SK-N-SH (cell line): Measurements from ENCODE around the gene S100A8. TPM values are rescaled to one million over a fixed set of nuclear protein-coding genes. Genes with fewer than 3 reads are reported as not detected.

Experiments used
- CTCF ChIA-PET: fragments of 300-600, 350-600 bp; formaldehyde crosslinking; extraction: SDS; loops from one replicate; lab custom pipeline; 2021; lab: Yijun Ruan, JAX
- POLR2A ChIA-PET: fragments of 350-600 bp; sonication (Branson Sonifier 250); formaldehyde crosslinking; extraction: SDS; loops from one replicate; lab custom pipeline; 2020; ENCODE audit warnings: antibody characterized with exemption, inconsistent platforms; lab: Yijun Ruan, JAX
- DNase-seq: peaks from one replicate; pipeline ENCODE4 v3.0.0; 2012
- H2AFZ ChIP-seq: fragments of 200-600 bp; sonication (generic); 2 replicates; pipeline ENCODE4 v1.8.1; 2016; ENCODE audit warnings: antibody characterized with exemption, mild to moderate bottlenecking, low read depth
- H3F3A ChIP-seq: fragments of 200-600 bp; sonication (generic); replicated peaks from 2 replicates; pipeline ENCODE3; 2016; ENCODE audit warnings: antibody characterized with exemption, mild to moderate bottlenecking; ENCODE audit not compliant: insufficient read depth
- H3K27ac ChIP-seq, 2 experiments: fragments of 200-500 bp in 1 of 2; fragments of 200-600 bp in 1 of 2; sonication (Bioruptor generic) in 1 of 2; sonication (generic), shearing (Covaris generic) in 1 of 2; 2 replicates each; pipeline versions ENCODE4 v1.5.1 to v1.6.1; 2014 to 2016; ENCODE audit warnings: low read depth in 2 of 2, inconsistent platforms in 1 of 2, low read length in 1 of 2, mild to moderate bottlenecking in 1 of 2, mixed read lengths in 1 of 2
- H3K27me3 ChIP-seq: fragments of 200-600 bp; sonication (generic), shearing (Covaris generic); 2 replicates; pipeline ENCODE4 v1.6.1; 2016; ENCODE audit warnings: mixed run types; ENCODE audit not compliant: insufficient read depth
- H3K36me3 ChIP-seq, 2 experiments: fragments of 200-500 bp in 1 of 2; fragments of 200-600 bp in 1 of 2; sonication (Bioruptor generic) in 1 of 2; sonication (generic) in 1 of 2; replicated peaks in 1 of 2; 2 replicates each; pipeline versions ENCODE3 to v1.5.1; 2014 to 2016; ENCODE audit warnings: low read length in 1 of 2, mild to moderate bottlenecking in 1 of 2; ENCODE audit not compliant: insufficient read depth in 2 of 2, control insufficient read depth in 1 of 2
- H3K4me1 ChIP-seq, 2 experiments: fragments of 200-500 bp in 1 of 2; fragments of 200-600 bp in 1 of 2; sonication (Bioruptor generic) in 1 of 2; sonication (generic), shearing (Covaris generic) in 1 of 2; 2 replicates each; pipeline versions ENCODE4 v1.5.1 to v1.6.1; 2014 to 2016; ENCODE audit warnings: low read depth in 1 of 2, low read length in 1 of 2, mixed run types in 1 of 2; ENCODE audit not compliant: insufficient read depth in 2 of 2, control insufficient read depth in 1 of 2
- H3K4me2 ChIP-seq: fragments of 200-600 bp; sonication (generic), shearing (Covaris generic); 2 replicates; pipeline ENCODE4 v1.6.1; 2017; ENCODE audit warnings: mixed run types
- H3K4me3 ChIP-seq, 2 experiments: fragments of 200-500 bp in 1 of 2; fragments of 200-600 bp in 1 of 2; sonication (Bioruptor generic) in 1 of 2; sonication (generic), shearing (Covaris generic) in 1 of 2; 2 replicates each; pipeline versions ENCODE4 v1.5.1 to v1.8.1; 2014 to 2016; ENCODE audit warnings: low read depth in 2 of 2, inconsistent platforms in 1 of 2, low read length in 1 of 2, mild to moderate bottlenecking in 1 of 2, mixed read lengths in 1 of 2, moderate library complexity in 1 of 2
- H3K79me2 ChIP-seq: fragments of 200-600 bp; sonication (generic); 2 replicates; pipeline ENCODE4 v1.8.1; 2017; ENCODE audit warnings: mild to moderate bottlenecking; ENCODE audit not compliant: insufficient read depth
- H3K9ac ChIP-seq: fragments of 200-600 bp; sonication (generic); 2 replicates; pipeline ENCODE4 v1.6.1; 2017; ENCODE audit warnings: mixed run types
- H3K9me2 ChIP-seq: fragments of 200-600 bp; sonication (generic); 2 replicates; pipeline ENCODE4 v1.6.1; 2017; ENCODE audit warnings: mixed run types
- H3K9me3 ChIP-seq: fragments of 200-600 bp; sonication (generic); 2 replicates; pipeline ENCODE4 v1.6.1; 2017; ENCODE audit warnings: mixed run types, mild to moderate bottlenecking, moderate library complexity
- H4K20me1 ChIP-seq: fragments of 200-600 bp; sonication (generic); 2 replicates; pipeline ENCODE4 v1.6.1; 2017; ENCODE audit warnings: mild to moderate bottlenecking, mixed run types; ENCODE audit not compliant: insufficient read depth
- CHD2 ChIP-seq: fragments of 150-350 bp; IDR thresholded peaks from 2 replicates; pipeline ENCODE4 v1.6.1; 2018; ENCODE audit warnings: low read length; ENCODE audit not compliant: partially characterized antibody
- EP300 ChIP-seq, 2 experiments: IDR thresholded peaks; 2 replicates each; pipeline versions ENCODE4 v1.4.0 to v1.6.1; 2012; ENCODE audit warnings: borderline replicate concordance in 1 of 2, low read depth in 1 of 2, low read length in 1 of 2
- FOSL2 ChIP-seq: IDR thresholded peaks from 2 replicates; pipeline ENCODE4 v1.4.0; 2012; ENCODE audit warnings: low read depth, mild to moderate bottlenecking, moderate library complexity, borderline replicate concordance
- FOXJ3 ChIP-seq: sonication (generic); formaldehyde crosslinking; IDR thresholded peaks from 2 replicates; pipeline ENCODE4 v1.5.1; 2020; ENCODE audit warnings: mild to moderate bottlenecking, missing genetic modification reagents
- GABPA ChIP-seq: IDR thresholded peaks from 2 replicates; pipeline ENCODE4 v1.4.0; 2012; ENCODE audit warnings: low read depth, mild to moderate bottlenecking
- GATA2 ChIP-seq: sonication (generic); formaldehyde crosslinking; IDR thresholded peaks from 2 replicates; pipeline ENCODE4 v1.5.0; 2020; ENCODE audit warnings: mild to moderate bottlenecking, missing genetic modification reagents
- JUND ChIP-seq: IDR thresholded peaks from 2 replicates; pipeline ENCODE4 v1.4.0; 2012
- MAX ChIP-seq: IDR thresholded peaks from 2 replicates; pipeline ENCODE4 v1.4.0; 2012; ENCODE audit warnings: low read depth
- MEF2A ChIP-seq: IDR thresholded peaks from 2 replicates; pipeline ENCODE4 v1.4.0; 2012; ENCODE audit warnings: low read depth, borderline replicate concordance
- NFIC ChIP-seq: IDR thresholded peaks from 2 replicates; pipeline ENCODE4 v1.4.0; 2012; ENCODE audit warnings: borderline replicate concordance
- POLR2AphosphoS5 ChIP-seq: IDR thresholded peaks from 2 replicates; pipeline ENCODE4 v1.6.1; 2012; ENCODE audit warnings: low read depth, low read length
- RCOR1 ChIP-seq: fragments of 150-350 bp; IDR thresholded peaks from 2 replicates; pipeline ENCODE4 v1.6.1; 2017; ENCODE audit warnings: antibody characterized with exemption, low read length
- RXRA ChIP-seq: IDR thresholded peaks from 2 replicates; pipeline ENCODE4 v1.4.0; 2012; ENCODE audit warnings: low read depth, mild to moderate bottlenecking, borderline replicate concordance
- SMC3 ChIP-seq: IDR thresholded peaks from 2 replicates; pipeline ENCODE4 v1.6.1; 2012; ENCODE audit warnings: low read depth, low read length, improper control_type of control experiment
- TAF1 ChIP-seq: IDR thresholded peaks from 2 replicates; pipeline ENCODE4 v1.6.1; 2012; ENCODE audit warnings: low read depth, mild to moderate bottlenecking, low read length, moderate library complexity, borderline replicate concordance
- TCF12 ChIP-seq: IDR thresholded peaks from 2 replicates; pipeline ENCODE4 v1.4.0; 2012
- TEAD4 ChIP-seq: IDR thresholded peaks from 2 replicates; pipeline ENCODE4 v1.4.0; 2012; ENCODE audit warnings: mild to moderate bottlenecking, borderline replicate concordance; ENCODE audit not compliant: insufficient read depth
- ZBTB33 ChIP-seq: IDR thresholded peaks from 2 replicates; pipeline ENCODE4 v1.4.0; 2012; ENCODE audit warnings: low read depth, borderline replicate concordance
- WGBS: methylation state at CpG from one replicate; pipeline ENCODE4 v1.1.6; 2017; ENCODE audit warnings: low lambda C conversion rate; 5-methylcytosine and 5-hydroxymethylcytosine counted together
- polyA plus RNA-seq, 3 experiments: library from polyadenylated mRNA; depleted of rRNA; stranded (reverse); fragments of >200 nt; gene quantifications; 2 replicates each; pipeline ENCODE4 v1.2.3, GENCODE V29; 2012
- TF ChIP-seq, protein P1 (sequence below): IDR thresholded peaks from 2 replicates; pipeline ENCODE4; 2012
- TF ChIP-seq, protein P2 (sequence below): IDR thresholded peaks from 2 replicates; pipeline ENCODE4 v1.6.1; 2012; ENCODE audit warnings: mild to moderate bottlenecking, low read depth, low read length, moderate library complexity

S100A8 gene
- polyA plus RNA-seq, 1 of the 3 experiments (the other 2 are of a cell fraction): not detected

DNA sequence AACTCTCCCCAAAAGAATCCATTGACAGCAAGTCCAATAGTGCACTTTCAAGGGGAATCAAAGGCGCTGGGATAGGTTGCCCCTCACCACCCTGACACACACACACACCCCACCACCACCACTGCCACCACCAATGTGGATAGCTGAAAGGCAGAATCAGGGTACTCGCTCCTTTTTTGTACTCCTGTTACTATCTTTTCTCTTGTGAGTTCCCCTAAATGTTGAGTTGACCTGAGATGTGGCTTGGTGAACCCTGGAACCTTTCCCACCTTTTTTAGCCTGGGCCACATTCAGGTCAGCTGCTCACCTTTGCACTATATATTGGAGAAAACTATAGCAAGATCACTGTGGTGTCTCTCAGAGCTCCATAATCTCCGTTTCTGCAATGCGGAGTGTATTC lies 3.9 kb downstream of the S100A8 start:
- WGBS: 14% methylated on average over 4 of the region's 4 CpGs
- ChIA-PET CTCF (interaction anchor here (0.9 kb wide), 1 partner anchor 107 kb away, joined by 3 read pairs; no protein-coding TSS in a partner anchor), POLR2A (no interaction called here)
- H3F3A ChIP-seq: no peaks in the 10 kb centered on the region
- no peak overlapping the region for H3K27ac ChIP-seq
- H4K20me1 ChIP-seq: no peaks in the 10 kb centered on the region
- TF ChIP-seq TEAD4 (no peak), RCOR1 (no peak), TCF12 (no peak), CHD2 (no peak), NFIC (no peak), EP300 (IDR thresholded peaks at IDR 0.05; ENCODE audit: borderline replicate concordance in 1 of 2, low read depth in 1 of 2, low read length in 1 of 2) (no peak), JUND (no peak), FOSL2 (no peak), GATA2 (no peak), MEF2A (no peak), POLR2AphosphoS5 (no peak), FOXJ3 (CRISPR knock-in tag) (no peak), RXRA (no peak), ZBTB33 (no peak), SMC3 (no peak), TAF1 (no peak)
- TF ChIP-seq, protein P1, sequence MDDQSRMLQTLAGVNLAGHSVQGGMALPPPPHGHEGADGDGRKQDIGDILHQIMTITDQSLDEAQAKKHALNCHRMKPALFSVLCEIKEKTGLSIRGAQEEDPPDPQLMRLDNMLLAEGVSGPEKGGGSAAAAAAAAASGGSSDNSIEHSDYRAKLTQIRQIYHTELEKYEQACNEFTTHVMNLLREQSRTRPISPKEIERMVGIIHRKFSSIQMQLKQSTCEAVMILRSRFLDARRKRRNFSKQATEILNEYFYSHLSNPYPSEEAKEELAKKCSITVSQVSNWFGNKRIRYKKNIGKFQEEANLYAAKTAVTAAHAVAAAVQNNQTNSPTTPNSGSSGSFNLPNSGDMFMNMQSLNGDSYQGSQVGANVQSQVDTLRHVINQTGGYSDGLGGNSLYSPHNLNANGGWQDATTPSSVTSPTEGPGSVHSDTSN: no peak
- DNase-seq: no peak
- no peaks in the 10 kb centered on the region for H3K79me2 ChIP-seq
- H3K27me3 ChIP-seq: peaks cover 12% of the 10 kb centered on the region
- H2AFZ ChIP-seq: no peak overlapping the region
- H3K4me2 ChIP-seq: no peak overlapping the region
- H3K36me3 ChIP-seq: no peaks in the 10 kb centered on the region
- H3K4me1 ChIP-seq: no peaks in the 10 kb centered on the region
- no peak overlapping the region for H3K4me3 ChIP-seq
- H3K9me2 ChIP-seq: no peaks in the 10 kb centered on the region
- no peaks in the 10 kb centered on the region for H3K9me3 ChIP-seq
- H3K9ac ChIP-seq: no peak overlapping the region

DNA sequence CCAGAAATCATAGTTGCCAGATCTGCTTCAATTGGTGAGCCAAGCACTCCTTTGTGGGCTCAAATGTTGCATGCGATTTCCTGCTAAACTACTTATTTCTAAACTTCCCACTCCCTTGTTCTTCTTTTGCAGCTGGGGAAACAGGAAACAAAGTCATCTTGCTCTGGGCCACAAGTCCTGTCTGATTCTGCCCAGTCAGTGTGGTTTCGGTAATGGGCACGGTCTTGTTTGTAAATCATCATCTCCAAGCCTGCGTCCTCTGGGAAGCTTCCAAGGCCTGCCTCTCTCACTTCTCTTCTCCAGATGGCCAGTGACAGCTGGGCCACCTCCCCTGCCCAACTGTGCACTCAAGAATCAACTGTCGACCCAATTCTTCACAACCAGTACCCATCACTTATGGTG lies 4.4 kb downstream of the S100A8 start:
- ChIA-PET CTCF (no interaction called here), POLR2A (no interaction called here)
- H3K9me2 ChIP-seq: no peaks in the 10 kb centered on the region
- no peaks in the 10 kb centered on the region for H3K9me3 ChIP-seq
- H3K36me3 ChIP-seq: no peaks in the 10 kb centered on the region
- H3K27me3 ChIP-seq: peaks cover 7% of the 10 kb centered on the region; the same call in 1 of the 2 replicates
- no peak overlapping the region for H3K4me3 ChIP-seq
- H3K79me2 ChIP-seq: no peaks in the 10 kb centered on the region
- no peak for DNase-seq
- no peak overlapping the region for H3K4me2 ChIP-seq
- no peak overlapping the region for H3K9ac ChIP-seq
- 23% methylated on average over 5 of the region's 5 CpGs for WGBS
- no peaks in the 10 kb centered on the region for H3F3A ChIP-seq
- H4K20me1 ChIP-seq: no peaks in the 10 kb centered on the region
- no peak overlapping the region for H3K27ac ChIP-seq
- TF ChIP-seq GABPA: no peak
- no peak for TF ChIP-seq TCF12
- TF ChIP-seq MEF2A: no peak
- TF ChIP-seq MAX: no peak
- TF ChIP-seq, protein P2, sequence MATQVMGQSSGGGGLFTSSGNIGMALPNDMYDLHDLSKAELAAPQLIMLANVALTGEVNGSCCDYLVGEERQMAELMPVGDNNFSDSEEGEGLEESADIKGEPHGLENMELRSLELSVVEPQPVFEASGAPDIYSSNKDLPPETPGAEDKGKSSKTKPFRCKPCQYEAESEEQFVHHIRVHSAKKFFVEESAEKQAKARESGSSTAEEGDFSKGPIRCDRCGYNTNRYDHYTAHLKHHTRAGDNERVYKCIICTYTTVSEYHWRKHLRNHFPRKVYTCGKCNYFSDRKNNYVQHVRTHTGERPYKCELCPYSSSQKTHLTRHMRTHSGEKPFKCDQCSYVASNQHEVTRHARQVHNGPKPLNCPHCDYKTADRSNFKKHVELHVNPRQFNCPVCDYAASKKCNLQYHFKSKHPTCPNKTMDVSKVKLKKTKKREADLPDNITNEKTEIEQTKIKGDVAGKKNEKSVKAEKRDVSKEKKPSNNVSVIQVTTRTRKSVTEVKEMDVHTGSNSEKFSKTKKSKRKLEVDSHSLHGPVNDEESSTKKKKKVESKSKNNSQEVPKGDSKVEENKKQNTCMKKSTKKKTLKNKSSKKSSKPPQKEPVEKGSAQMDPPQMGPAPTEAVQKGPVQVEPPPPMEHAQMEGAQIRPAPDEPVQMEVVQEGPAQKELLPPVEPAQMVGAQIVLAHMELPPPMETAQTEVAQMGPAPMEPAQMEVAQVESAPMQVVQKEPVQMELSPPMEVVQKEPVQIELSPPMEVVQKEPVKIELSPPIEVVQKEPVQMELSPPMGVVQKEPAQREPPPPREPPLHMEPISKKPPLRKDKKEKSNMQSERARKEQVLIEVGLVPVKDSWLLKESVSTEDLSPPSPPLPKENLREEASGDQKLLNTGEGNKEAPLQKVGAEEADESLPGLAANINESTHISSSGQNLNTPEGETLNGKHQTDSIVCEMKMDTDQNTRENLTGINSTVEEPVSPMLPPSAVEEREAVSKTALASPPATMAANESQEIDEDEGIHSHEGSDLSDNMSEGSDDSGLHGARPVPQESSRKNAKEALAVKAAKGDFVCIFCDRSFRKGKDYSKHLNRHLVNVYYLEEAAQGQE: no peak
- no peak for TF ChIP-seq NFIC
- TF ChIP-seq, all 33 proteins: peak for 0
- no peaks in the 10 kb centered on the region for H3K4me1 ChIP-seq
- no peak overlapping the region for H2AFZ ChIP-seq
